ENCODE results near the gene OR7E24. TPM values are rescaled to one million over a fixed set of nuclear protein-coding genes. Genes with fewer than 3 reads are reported as not detected.

The OR7E24 gene
- total RNA-seq, 1 donor from 2014 or later: not detected

Other genes starting within 250 kb of the OR7E24 start
- not detected for gene MUC16, start 240.5 kb upstream of the OR7E24 start, total RNA-seq
- not detected for gene OR1M1, start 163.9 kb upstream of the OR7E24 start, total RNA-seq
- not detected for gene OR7G2, start 143.5 kb upstream of the OR7E24 start, total RNA-seq
- gene OR7G1, start 135.2 kb upstream of the OR7E24 start, total RNA-seq: not detected
- gene OR7G3, start 124.0 kb upstream of the OR7E24 start, total RNA-seq: not detected
- 15.7 TPM for gene ZNF317, start 110.5 kb upstream of the OR7E24 start, total RNA-seq
- under 0.01 TPM for gene OR7D2, start 72.0 kb upstream of the OR7E24 start, total RNA-seq
- gene OR7D4, start 31.3 kb upstream of the OR7E24 start, total RNA-seq: not detected
- gene ZNF699, start 58.9 kb downstream of the OR7E24 start, total RNA-seq: 13.0 TPM
- gene ZNF559, start 73.2 kb downstream of the OR7E24 start, total RNA-seq: 55.3 TPM
- gene ZNF177, start 112.1 kb downstream of the OR7E24 start, total RNA-seq: 10.1 TPM
- gene ZNF266, start 184.6 kb downstream of the OR7E24 start, total RNA-seq: 18.2 TPM
- gene ZNF560, start 247.7 kb downstream of the OR7E24 start, total RNA-seq: 0.49 TPM